GM23338 (cell line): Measurements from ENCODE around the gene DCAF11. TPM values are rescaled to one million over a fixed set of nuclear protein-coding genes. Genes with fewer than 3 reads are reported as not detected.

Experiments
- ATAC-seq: fragments of 200-7000 bp; cut with Tn5 transposase; 3 replicates; pipeline ENCODE4 v1.9.1; 2020
- DNase-seq: peaks from one replicate; pipeline ENCODE4 v3.0.0-alpha.2; 2015; ENCODE audit warnings: low spot score
- H2AFZ ChIP-seq: fragments of 200-600 bp; sonication (generic); 2 replicates; pipeline ENCODE4 v1.8.0; 2016; ENCODE audit warnings: antibody characterized with exemption, mild to moderate bottlenecking, moderate library complexity
- H3F3A ChIP-seq: fragments of 200-600 bp; sonication (generic); replicated peaks from 2 replicates; pipeline ENCODE4 v1.8.0; 2017; ENCODE audit warnings: antibody characterized with exemption, mixed run types, low read depth
- H3K27ac ChIP-seq: fragments of 200-600 bp; sonication (generic); 2 replicates; pipeline ENCODE4 v1.6.1; 2016; ENCODE audit warnings: low read depth
- H3K27me3 ChIP-seq: fragments of 200-600 bp; sonication (generic); 2 replicates; pipeline ENCODE4 v1.8.0; 2016; ENCODE audit warnings: mild to moderate bottlenecking, mixed run types, moderate library complexity; ENCODE audit not compliant: insufficient read depth
- H3K36me3 ChIP-seq: fragments of 200-600 bp; sonication (generic); 2 replicates; pipeline ENCODE4 v1.8.0; 2016; ENCODE audit warnings: mild to moderate bottlenecking; ENCODE audit not compliant: insufficient read depth
- H3K4me1 ChIP-seq: fragments of 200-600 bp; sonication (generic); 2 replicates; pipeline ENCODE4 v1.8.0; 2016; ENCODE audit warnings: mild to moderate bottlenecking, moderate library complexity; ENCODE audit not compliant: insufficient read depth
- H3K4me2 ChIP-seq: fragments of 200-600 bp; sonication (generic); 2 replicates; pipeline ENCODE4 v1.7.1; 2017; ENCODE audit warnings: mixed run types
- H3K4me3 ChIP-seq: fragments of 200-600 bp; sonication (generic); 2 replicates; pipeline ENCODE4 v1.6.1; 2016; ENCODE audit warnings: mixed run types
- H3K79me2 ChIP-seq: fragments of 200-600 bp; sonication (generic); replicated peaks from 2 replicates; pipeline ENCODE4 v1.8.0; 2017; ENCODE audit warnings: mild to moderate bottlenecking; ENCODE audit not compliant: insufficient read depth
- H3K9me2 ChIP-seq: fragments of 200-600 bp; sonication (generic); 2 replicates; pipeline ENCODE4 v1.8.0; 2017; ENCODE audit not compliant: insufficient read depth
- H4K20me1 ChIP-seq: fragments of 200-600 bp; sonication (generic); replicated peaks from 2 replicates; pipeline ENCODE4 v1.8.0; 2017; ENCODE audit warnings: mild to moderate bottlenecking; ENCODE audit not compliant: insufficient read depth
- H3K27ac Mint-ChIP-seq: 2 replicates; pipeline ENCODE4 v1.8.0; 2020; ENCODE audit warnings: inconsistent platforms, mild to moderate bottlenecking, moderate library complexity, mixed read lengths
- H3K27me3 Mint-ChIP-seq: 3 replicates; pipeline ENCODE4 v1.8.0; 2022; ENCODE audit warnings: low read depth, mild to moderate bottlenecking, moderate library complexity, mixed read lengths, inconsistent platforms; ENCODE audit not compliant: insufficient read depth, poor library complexity
- H3K36me3 Mint-ChIP-seq: 3 replicates; pipeline ENCODE4 v1.8.0; 2021; ENCODE audit warnings: low read depth, mild to moderate bottlenecking, inconsistent platforms, moderate library complexity, mixed read lengths
- H3K4me1 Mint-ChIP-seq: 3 replicates; pipeline ENCODE4 v1.8.0; 2020; ENCODE audit warnings: mild to moderate bottlenecking, inconsistent platforms, mixed read lengths
- H3K4me3 Mint-ChIP-seq: 3 replicates; pipeline ENCODE4 v1.8.0; 2021; ENCODE audit warnings: moderate library complexity, mild to moderate bottlenecking, inconsistent platforms, mixed read lengths
- H3K9me3 Mint-ChIP-seq: 3 replicates; pipeline ENCODE4 v1.8.0; 2020; ENCODE audit warnings: moderate library complexity, mild to moderate bottlenecking, inconsistent platforms, mixed read lengths
- CREB1 ChIP-seq: fragments of 250-450 bp; sonication (Bioruptor Pico); IDR thresholded peaks from 2 replicates; pipeline ENCODE4 v1.5.0; 2020; ENCODE audit warnings: low read depth, mild to moderate bottlenecking, moderate library complexity
- JUNB ChIP-seq: IDR thresholded peaks from one replicate; pipeline ENCODE4 v1.6.1; 2016; ENCODE audit warnings: antibody characterized with exemption; ENCODE audit not compliant: unreplicated experiment
- NANOG ChIP-seq: IDR thresholded peaks from 2 replicates; pipeline ENCODE4 v1.6.1; 2016; ENCODE audit warnings: antibody characterized with exemption, borderline replicate concordance
- POLR2AphosphoS5 ChIP-seq: IDR thresholded peaks from 2 replicates; pipeline ENCODE4 v1.6.1; 2016; ENCODE audit warnings: antibody characterized with exemption, low read depth
- REST ChIP-seq: IDR thresholded peaks from one replicate; pipeline ENCODE4 v1.6.1; 2018; ENCODE audit warnings: antibody characterized with exemption; ENCODE audit not compliant: unreplicated experiment
- STAT1 ChIP-seq: IDR thresholded peaks from one replicate; pipeline ENCODE4 v1.6.1; 2016; ENCODE audit warnings: antibody characterized with exemption; ENCODE audit not compliant: unreplicated experiment
- ZNF331 ChIP-seq: fragments of 250-450 bp; sonication (Bioruptor Pico); IDR thresholded peaks from 2 replicates; pipeline ENCODE4 v1.5.0; 2020; ENCODE audit warnings: low read depth, mild to moderate bottlenecking, moderate library complexity
- polyA plus RNA-seq: library from polyadenylated mRNA; unstranded; fragments of >200 nt; fragmentation: Nextera tagmentation; extraction: Ambion mirVana; gene quantifications from 2 replicates; pipeline ENCODE4 v1.2.1, GENCODE V29; 2016
- total RNA-seq: library from RNA; depleted of rRNA; stranded (reverse); fragments of >200 nt; shearing (Covaris generic); gene quantifications from 2 replicates; pipeline ENCODE4 v1.2.3, GENCODE V29; 2014
- TF ChIP-seq, protein P1 (sequence below), 2 experiments: fragments of 200-600 bp in 1 of 2; sonication (generic) in 1 of 2; conservative IDR thresholded peaks; 2 replicates each; pipeline versions ENCODE4 v1.5.1 to v1.6.1; 2016 to 2017; ENCODE audit warnings: antibody characterized with exemption in 2 of 2, low read depth in 2 of 2, mild to moderate bottlenecking in 2 of 2, moderate library complexity in 1 of 2
- TF ChIP-seq, protein P2 (sequence below): fragments of 250-450 bp; sonication (Bioruptor Pico); IDR thresholded peaks from 2 replicates; pipeline ENCODE4 v1.5.0; 2020; ENCODE audit warnings: mild to moderate bottlenecking, moderate library complexity
- TF ChIP-seq, protein P3 (sequence below): IDR thresholded peaks from 2 replicates; pipeline ENCODE4 v1.6.1; 2016; ENCODE audit warnings: antibody characterized with exemption

DCAF11 gene
- total and polyA plus RNA-seq, 2 experiments from 2014 or later: 18.6 to 93.2 TPM

- Histone ChIP-seq H3K9me2 (no peaks in the 10 kb centered on the region), H3K27me3 (no peaks in the 10 kb centered on the region), H3K4me1 (peaks cover 11% of the 10 kb centered on the region), H3K36me3 (0 out of 2 replicates have a peak, but pooled peaks cover 5% of the 10 kb centered on the region), H3F3A (peaks cover 12% of the 10 kb centered on the region; the same call in 1 of the 2 replicates), H2AFZ (no peak within 1 kb of the TSS), H3K4me2 (peak within 1 kb of the TSS; percentile 73), H4K20me1 (peaks cover 3% of the 10 kb centered on the region; the same call in 1 of the 2 replicates), H3K79me2 (no peaks in the 10 kb centered on the region), H3K27ac (no peak within 1 kb of the TSS), H3K4me3 (peak within 1 kb of the TSS; percentile 43)
- Mint-ChIP-seq H3K4me1 (peaks cover 9% of the 10 kb centered on the region), H3K9me3 (no peaks in the 10 kb centered on the region), H3K27me3 (peaks cover 4% of the 10 kb centered on the region), H3K36me3 (peaks cover 58% of the 10 kb centered on the region), H3K4me3 (peak within 1 kb of the TSS; percentile 69), H3K27ac (peak within 1 kb of the TSS; percentile 47; the same call in 1 of the 2 replicates)
- TF ChIP-seq NANOG (no peak), JUNB (no peak), STAT1 (no peak), REST (peak; percentile 37), CREB1 (CRISPR knock-in tag) (no peak), ZNF331 (CRISPR knock-in tag) (no peak), POLR2AphosphoS5 (peak; percentile 55)
- TF ChIP-seq, protein P1, sequence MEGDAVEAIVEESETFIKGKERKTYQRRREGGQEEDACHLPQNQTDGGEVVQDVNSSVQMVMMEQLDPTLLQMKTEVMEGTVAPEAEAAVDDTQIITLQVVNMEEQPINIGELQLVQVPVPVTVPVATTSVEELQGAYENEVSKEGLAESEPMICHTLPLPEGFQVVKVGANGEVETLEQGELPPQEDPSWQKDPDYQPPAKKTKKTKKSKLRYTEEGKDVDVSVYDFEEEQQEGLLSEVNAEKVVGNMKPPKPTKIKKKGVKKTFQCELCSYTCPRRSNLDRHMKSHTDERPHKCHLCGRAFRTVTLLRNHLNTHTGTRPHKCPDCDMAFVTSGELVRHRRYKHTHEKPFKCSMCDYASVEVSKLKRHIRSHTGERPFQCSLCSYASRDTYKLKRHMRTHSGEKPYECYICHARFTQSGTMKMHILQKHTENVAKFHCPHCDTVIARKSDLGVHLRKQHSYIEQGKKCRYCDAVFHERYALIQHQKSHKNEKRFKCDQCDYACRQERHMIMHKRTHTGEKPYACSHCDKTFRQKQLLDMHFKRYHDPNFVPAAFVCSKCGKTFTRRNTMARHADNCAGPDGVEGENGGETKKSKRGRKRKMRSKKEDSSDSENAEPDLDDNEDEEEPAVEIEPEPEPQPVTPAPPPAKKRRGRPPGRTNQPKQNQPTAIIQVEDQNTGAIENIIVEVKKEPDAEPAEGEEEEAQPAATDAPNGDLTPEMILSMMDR (conservative IDR thresholded peaks at IDR 0.05; ENCODE audit: low read depth in 2 of 2): peak; percentile 92 to 98
- TF ChIP-seq, protein P2, sequence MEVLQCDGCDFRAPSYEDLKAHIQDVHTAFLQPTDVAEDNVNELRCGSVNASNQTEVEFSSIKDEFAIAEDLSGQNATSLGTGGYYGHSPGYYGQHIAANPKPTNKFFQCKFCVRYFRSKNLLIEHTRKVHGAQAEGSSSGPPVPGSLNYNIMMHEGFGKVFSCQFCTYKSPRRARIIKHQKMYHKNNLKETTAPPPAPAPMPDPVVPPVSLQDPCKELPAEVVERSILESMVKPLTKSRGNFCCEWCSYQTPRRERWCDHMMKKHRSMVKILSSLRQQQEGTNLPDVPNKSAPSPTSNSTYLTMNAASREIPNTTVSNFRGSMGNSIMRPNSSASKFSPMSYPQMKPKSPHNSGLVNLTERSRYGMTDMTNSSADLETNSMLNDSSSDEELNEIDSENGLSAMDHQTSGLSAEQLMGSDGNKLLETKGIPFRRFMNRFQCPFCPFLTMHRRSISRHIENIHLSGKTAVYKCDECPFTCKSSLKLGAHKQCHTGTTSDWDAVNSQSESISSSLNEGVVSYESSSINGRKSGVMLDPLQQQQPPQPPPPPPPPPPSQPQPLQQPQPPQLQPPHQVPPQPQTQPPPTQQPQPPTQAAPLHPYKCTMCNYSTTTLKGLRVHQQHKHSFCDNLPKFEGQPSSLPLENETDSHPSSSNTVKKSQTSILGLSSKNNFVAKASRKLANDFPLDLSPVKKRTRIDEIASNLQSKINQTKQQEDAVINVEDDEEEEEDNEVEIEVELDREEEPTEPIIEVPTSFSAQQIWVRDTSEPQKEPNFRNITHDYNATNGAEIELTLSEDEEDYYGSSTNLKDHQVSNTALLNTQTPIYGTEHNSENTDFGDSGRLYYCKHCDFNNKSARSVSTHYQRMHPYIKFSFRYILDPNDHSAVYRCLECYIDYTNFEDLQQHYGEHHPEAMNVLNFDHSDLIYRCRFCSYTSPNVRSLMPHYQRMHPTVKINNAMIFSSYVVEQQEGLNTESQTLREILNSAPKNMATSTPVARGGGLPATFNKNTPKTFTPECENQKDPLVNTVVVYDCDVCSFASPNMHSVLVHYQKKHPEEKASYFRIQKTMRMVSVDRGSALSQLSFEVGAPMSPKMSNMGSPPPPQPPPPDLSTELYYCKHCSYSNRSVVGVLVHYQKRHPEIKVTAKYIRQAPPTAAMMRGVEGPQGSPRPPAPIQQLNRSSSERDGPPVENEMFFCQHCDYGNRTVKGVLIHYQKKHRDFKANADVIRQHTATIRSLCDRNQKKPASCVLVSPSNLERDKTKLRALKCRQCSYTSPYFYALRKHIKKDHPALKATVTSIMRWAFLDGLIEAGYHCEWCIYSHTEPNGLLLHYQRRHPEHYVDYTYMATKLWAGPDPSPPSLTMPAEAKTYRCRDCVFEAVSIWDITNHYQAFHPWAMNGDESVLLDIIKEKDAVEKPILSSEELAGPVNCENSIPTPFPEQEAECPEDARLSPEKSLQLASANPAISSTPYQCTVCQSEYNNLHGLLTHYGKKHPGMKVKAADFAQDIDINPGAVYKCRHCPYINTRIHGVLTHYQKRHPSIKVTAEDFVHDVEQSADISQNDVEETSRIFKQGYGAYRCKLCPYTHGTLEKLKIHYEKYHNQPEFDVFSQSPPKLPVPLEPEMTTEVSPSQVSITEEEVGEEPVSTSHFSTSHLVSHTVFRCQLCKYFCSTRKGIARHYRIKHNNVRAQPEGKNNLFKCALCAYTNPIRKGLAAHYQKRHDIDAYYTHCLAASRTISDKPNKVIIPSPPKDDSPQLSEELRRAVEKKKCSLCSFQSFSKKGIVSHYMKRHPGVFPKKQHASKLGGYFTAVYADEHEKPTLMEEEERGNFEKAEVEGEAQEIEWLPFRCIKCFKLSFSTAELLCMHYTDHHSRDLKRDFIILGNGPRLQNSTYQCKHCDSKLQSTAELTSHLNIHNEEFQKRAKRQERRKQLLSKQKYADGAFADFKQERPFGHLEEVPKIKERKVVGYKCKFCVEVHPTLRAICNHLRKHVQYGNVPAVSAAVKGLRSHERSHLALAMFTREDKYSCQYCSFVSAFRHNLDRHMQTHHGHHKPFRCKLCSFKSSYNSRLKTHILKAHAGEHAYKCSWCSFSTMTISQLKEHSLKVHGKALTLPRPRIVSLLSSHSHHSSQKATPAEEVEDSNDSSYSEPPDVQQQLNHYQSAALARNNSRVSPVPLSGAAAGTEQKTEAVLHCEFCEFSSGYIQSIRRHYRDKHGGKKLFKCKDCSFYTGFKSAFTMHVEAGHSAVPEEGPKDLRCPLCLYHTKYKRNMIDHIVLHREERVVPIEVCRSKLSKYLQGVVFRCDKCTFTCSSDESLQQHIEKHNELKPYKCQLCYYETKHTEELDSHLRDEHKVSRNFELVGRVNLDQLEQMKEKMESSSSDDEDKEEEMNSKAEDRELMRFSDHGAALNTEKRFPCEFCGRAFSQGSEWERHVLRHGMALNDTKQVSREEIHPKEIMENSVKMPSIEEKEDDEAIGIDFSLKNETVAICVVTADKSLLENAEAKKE (CRISPR knock-in tag): no peak
- TF ChIP-seq, protein P3, sequence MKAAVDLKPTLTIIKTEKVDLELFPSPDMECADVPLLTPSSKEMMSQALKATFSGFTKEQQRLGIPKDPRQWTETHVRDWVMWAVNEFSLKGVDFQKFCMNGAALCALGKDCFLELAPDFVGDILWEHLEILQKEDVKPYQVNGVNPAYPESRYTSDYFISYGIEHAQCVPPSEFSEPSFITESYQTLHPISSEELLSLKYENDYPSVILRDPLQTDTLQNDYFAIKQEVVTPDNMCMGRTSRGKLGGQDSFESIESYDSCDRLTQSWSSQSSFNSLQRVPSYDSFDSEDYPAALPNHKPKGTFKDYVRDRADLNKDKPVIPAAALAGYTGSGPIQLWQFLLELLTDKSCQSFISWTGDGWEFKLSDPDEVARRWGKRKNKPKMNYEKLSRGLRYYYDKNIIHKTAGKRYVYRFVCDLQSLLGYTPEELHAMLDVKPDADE: no peak
- DNase-seq: peak; percentile 99
- peak; percentile 96 for ATAC-seq
Measured at GRCh38 chr14:24160850-24161804, 46.5 kb downstream of the DCAF11 start, which contains the start of gene IRF9. TSS of gene IRF9 (plus strand) at chr14:24161265. CDS start at chr14:24162145, 880 bp downstream.
